ENCODE results near the gene PCDHGA4.
"Not testable (repeated sequence)": the region's sequence is repeated elsewhere in the genome, so short reads cannot be mapped to it uniquely, and the experiment has no call there.

PCDHGA4 gene

GRCh38 chr5:141354900-141355469, at the start of gene PCDHGA4:
PCDHGA4 (plus strand) TSS chr5:141355021; CDS start chr5:141355108, 87 bp downstream.
- no peak for DNase-seq (ENCODE audit: low read depth in 2 of 2)

GRCh38 chr5:141306630-141307029, 48.2 kb upstream of the PCDHGA4 start:
- DNase-seq (ENCODE audit: low read depth in 2 of 2) = no peak

- no peak for DNase-seq (ENCODE audit: low read depth in 2 of 2)
Measured at GRCh38 chr5:141313711-141314110, 41.1 kb upstream of the PCDHGA4 start.

GRCh38 chr5:141316963-141317362, 37.9 kb upstream of the PCDHGA4 start:
- DNase-seq (ENCODE audit: low read depth in 2 of 2) = not testable (repeated sequence)

GRCh38 chr5:141319202-141319601, 35.6 kb upstream of the PCDHGA4 start:
- no peak for DNase-seq (ENCODE audit: low read depth in 2 of 2)

- DNase-seq (ENCODE audit: low read depth in 2 of 2) = no peak
Measured at GRCh38 chr5:141319699-141320098, 35.1 kb upstream of the PCDHGA4 start.

- peak; percentile 87 to 90 for DNase-seq (ENCODE audit: low read depth in 2 of 2)
Measured at GRCh38 chr5:141320225-141321169, 34.3 kb upstream of the PCDHGA4 start, which contains the start of gene TAF7. TAF7 (minus strand) TSS chr5:141320784; CDS start chr5:141320044, 740 bp downstream.

GRCh38 chr5:141322261-141322660, 32.6 kb upstream of the PCDHGA4 start:
- no peak for DNase-seq (ENCODE audit: low read depth in 2 of 2)

- DNase-seq (ENCODE audit: low read depth in 2 of 2) = peak; percentile 46 to 50
Measured at GRCh38 chr5:141326088-141326854, 28.6 kb upstream of the PCDHGA4 start.

- no peak for DNase-seq (ENCODE audit: low read depth in 2 of 2)
Measured at GRCh38 chr5:141328231-141328630, 26.6 kb upstream of the PCDHGA4 start.

- DNase-seq (ENCODE audit: low read depth in 2 of 2) = no peak
Measured at GRCh38 chr5:141330299-141331080, 24.3 kb upstream of the PCDHGA4 start, which contains the start of gene PCDHGA1. PCDHGA1 (plus strand) TSS chr5:141330514.

GRCh38 chr5:141332571-141332970, 22.2 kb upstream of the PCDHGA4 start:
- not testable (repeated sequence) for DNase-seq (ENCODE audit: low read depth in 2 of 2)

GRCh38 chr5:141338538-141339306, 16.1 kb upstream of the PCDHGA4 start, which contains the start of gene PCDHGA2:
PCDHGA2 (plus strand) TSS chr5:141338760.
- no peak for DNase-seq (ENCODE audit: low read depth in 2 of 2)

- DNase-seq (ENCODE audit: low read depth in 2 of 2) = not testable (repeated sequence)
Measured at GRCh38 chr5:141340781-141341354, 14.0 kb upstream of the PCDHGA4 start.

GRCh38 chr5:141342773-141343172, 12.0 kb upstream of the PCDHGA4 start:
- no peak for DNase-seq (ENCODE audit: low read depth in 2 of 2)

- no peak for DNase-seq (ENCODE audit: low read depth in 2 of 2)
Measured at GRCh38 chr5:141343242-141343952, 11.4 kb upstream of the PCDHGA4 start, which contains the start of gene PCDHGA3. PCDHGA3 (plus strand) TSS chr5:141343829; CDS start chr5:141344034, 205 bp downstream.

GRCh38 chr5:141343953-141344463, 10.8 kb upstream of the PCDHGA4 start:
- DNase-seq (ENCODE audit: low read depth in 2 of 2) = no peak

GRCh38 chr5:141345327-141345726, 9.5 kb upstream of the PCDHGA4 start:
- no peak for DNase-seq (ENCODE audit: low read depth in 2 of 2)

GRCh38 chr5:141346017-141346416, 8.8 kb upstream of the PCDHGA4 start:
- not testable (repeated sequence) for DNase-seq (ENCODE audit: low read depth in 2 of 2)
